ENCODE measurements around the gene ELL. TPM values are rescaled to one million over a fixed set of nuclear protein-coding genes. Genes with fewer than 3 reads are reported as not detected.

The ELL gene
- total RNA-seq, 4 donors from 2014 or later, result 5.9 to 12.8 (median 9.9) TPM

DNA sequence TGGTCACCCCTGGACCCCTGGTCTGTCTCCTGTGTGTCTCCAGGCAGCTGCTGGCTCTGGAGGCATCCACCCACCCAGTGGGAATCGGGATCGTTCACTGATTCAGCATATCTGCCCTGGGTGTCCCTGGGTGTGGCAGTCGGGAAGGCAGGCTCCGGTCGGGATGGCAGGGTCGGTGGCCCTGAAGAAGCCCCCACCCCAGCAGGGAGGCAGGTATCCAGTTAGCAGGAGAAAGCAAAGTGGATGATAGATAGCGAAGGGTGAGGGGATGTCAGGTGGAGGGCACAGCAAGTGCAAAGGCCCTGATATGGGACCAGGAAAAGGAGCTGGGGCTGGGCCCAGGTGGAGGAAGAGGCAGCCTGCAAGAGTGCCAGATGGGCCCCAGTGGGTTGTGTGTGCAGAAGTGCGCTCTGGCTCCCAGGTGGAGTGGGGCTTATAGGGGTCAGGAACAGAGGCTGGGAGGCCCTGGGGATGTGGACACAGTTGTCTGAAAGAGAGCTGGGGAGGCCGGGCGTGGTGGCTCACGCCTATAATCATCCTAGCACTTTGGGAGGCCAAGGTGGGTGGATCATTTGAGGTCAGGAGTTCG, 100.4 kb downstream of the ELL start:
- H3K27me3 ChIP-seq, result peaks cover 0 to 20% (median 0%) of the 10 kb centered on the region in 4 donors
- H3K9me3 ChIP-seq, result no peaks in the 10 kb centered on the region
- no peaks in the 10 kb centered on the region for H3K36me3 ChIP-seq
- H3K4me1 ChIP-seq, result peaks cover 48 to 95% (median 64%) of the 10 kb centered on the region in 3 donors
- intact Hi-C loops (cut with DNase I), result no loop called here
- peak overlapping the region in 1 of 4 donors; percentile 90 for H3K4me3 ChIP-seq
- no peak for TF ChIP-seq POLR2A (IDR thresholded peaks at IDR 0.05)
- 63 to 79% methylated on average over 6 to 9 of the region's 12 CpGs for WGBS, 2 donors
- no peak for DNase-seq
- peak overlapping the region in 2 of 4 donors; percentile 94 for H3K27ac ChIP-seq

GRCh38 chr19:18420930-18421329, 100.9 kb downstream of the ELL start:
- Histone ChIP-seq H3K9me3 (no peaks in the 10 kb centered on the region), H3K27ac (peak overlapping the region in 3 of 4 donors; percentile 90 to 94 (median 94)), H3K4me1 (peaks cover 49 to 95% (median 64%) of the 10 kb centered on the region in 3 donors), H3K27me3 (peaks cover 0 to 24% (median 0%) of the 10 kb centered on the region in 4 donors), H3K4me3 (peak overlapping the region in 3 of 4 donors; percentile 57 to 90 (median 74)), H3K36me3 (no peaks in the 10 kb centered on the region)
- intact Hi-C loops (cut with DNase I), result no loop called here
- DNase-seq, result no peak
- WGBS, 2 donors, result 31 to 35% methylated on average over 2 of the region's 2 CpGs
- TF ChIP-seq, protein P1, sequence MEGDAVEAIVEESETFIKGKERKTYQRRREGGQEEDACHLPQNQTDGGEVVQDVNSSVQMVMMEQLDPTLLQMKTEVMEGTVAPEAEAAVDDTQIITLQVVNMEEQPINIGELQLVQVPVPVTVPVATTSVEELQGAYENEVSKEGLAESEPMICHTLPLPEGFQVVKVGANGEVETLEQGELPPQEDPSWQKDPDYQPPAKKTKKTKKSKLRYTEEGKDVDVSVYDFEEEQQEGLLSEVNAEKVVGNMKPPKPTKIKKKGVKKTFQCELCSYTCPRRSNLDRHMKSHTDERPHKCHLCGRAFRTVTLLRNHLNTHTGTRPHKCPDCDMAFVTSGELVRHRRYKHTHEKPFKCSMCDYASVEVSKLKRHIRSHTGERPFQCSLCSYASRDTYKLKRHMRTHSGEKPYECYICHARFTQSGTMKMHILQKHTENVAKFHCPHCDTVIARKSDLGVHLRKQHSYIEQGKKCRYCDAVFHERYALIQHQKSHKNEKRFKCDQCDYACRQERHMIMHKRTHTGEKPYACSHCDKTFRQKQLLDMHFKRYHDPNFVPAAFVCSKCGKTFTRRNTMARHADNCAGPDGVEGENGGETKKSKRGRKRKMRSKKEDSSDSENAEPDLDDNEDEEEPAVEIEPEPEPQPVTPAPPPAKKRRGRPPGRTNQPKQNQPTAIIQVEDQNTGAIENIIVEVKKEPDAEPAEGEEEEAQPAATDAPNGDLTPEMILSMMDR (IDR thresholded peaks at IDR 0.05), result no peak
- no peak for TF ChIP-seq POLR2A (IDR thresholded peaks at IDR 0.05)

DNA sequence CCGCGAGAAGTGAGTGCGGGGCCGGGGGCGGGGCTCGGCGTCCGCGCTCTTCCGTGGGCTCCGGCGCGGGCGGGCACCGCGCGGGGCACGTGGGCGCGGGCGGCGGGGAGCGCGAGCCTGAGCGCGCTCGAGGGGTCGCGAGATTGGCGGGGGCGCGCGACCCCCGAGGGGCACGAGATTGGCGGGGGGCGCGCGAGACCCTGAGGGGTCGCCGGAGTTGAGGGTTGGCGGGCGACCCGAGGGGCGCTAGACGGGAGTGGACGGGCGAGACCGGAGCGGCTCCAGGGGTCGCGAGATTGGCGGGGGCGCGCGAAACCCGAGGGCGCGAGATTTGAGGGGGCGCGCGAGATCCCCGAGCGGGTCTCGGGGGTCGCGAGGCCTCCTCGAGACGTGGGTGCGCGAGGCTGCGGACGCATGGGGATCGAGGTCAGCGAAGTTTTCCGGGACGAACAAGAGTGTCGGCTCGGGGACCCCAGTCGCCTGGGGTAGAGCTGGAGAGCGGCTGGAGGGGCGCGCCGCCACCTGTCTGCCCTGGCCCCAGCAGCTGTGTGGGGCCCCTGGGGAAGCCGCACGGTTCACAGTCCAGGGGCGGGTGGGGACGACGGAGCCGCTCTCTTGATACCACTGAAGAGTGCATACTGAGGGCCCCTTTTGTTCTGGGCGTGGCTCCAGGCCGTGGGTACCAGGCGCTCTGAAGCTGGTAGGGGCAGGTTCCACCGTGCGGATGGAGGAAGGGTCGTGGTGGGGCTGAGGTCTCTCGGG, 102.0 kb downstream of the ELL start:
- WGBS, 2 donors, result 0% methylated on average over 1 to 4 of the region's 97 CpGs
- intact Hi-C loops (cut with DNase I), result no loop called here
- peak overlapping the region; percentile 55 to 90 (median 66) for H3K4me3 ChIP-seq
- no peaks in the 10 kb centered on the region for H3K36me3 ChIP-seq
- peak overlapping the region; percentile 67 to 94 (median 92) for H3K27ac ChIP-seq
- H3K27me3 ChIP-seq, result peaks cover 0 to 31% (median 0%) of the 10 kb centered on the region in 4 donors
- H3K4me1 ChIP-seq, result peaks cover 54 to 95% (median 66%) of the 10 kb centered on the region in 3 donors
- no peak for DNase-seq
- TF ChIP-seq, protein P1 (IDR thresholded peaks at IDR 0.05), result peak in 1 of 6 experiments; percentile 1
- no peak for TF ChIP-seq POLR2A (IDR thresholded peaks at IDR 0.05)
- H3K9me3 ChIP-seq, result no peaks in the 10 kb centered on the region

- no peaks in the 10 kb centered on the region for H3K36me3 ChIP-seq
- peak within 1 kb of the TSS; percentile 55 to 90 (median 66) for H3K4me3 ChIP-seq
- peak in 1 of 4 donors; percentile 52 for TF ChIP-seq POLR2A (IDR thresholded peaks at IDR 0.05)
- TF ChIP-seq, protein P1 (IDR thresholded peaks at IDR 0.05), result peak in 4 of 6 experiments; percentile 33 to 60 (median 47)
- H3K4me1 ChIP-seq, result peaks cover 60 to 95% (median 71%) of the 10 kb centered on the region in 3 donors
- no peak for DNase-seq
- peaks cover 0 to 31% (median 0%) of the 10 kb centered on the region in 4 donors for H3K27me3 ChIP-seq
- no CpG with 5 or more reads among the region's 80 CpGs for WGBS, 2 donors
- H3K9me3 ChIP-seq, result no peaks in the 10 kb centered on the region
- intact Hi-C loops (cut with DNase I), result no loop called here
- peak within 1 kb of the TSS; percentile 67 to 94 (median 92) for H3K27ac ChIP-seq
Measured at GRCh38 chr19:18419195-18419698, 102.6 kb downstream of the ELL start, which contains the start of gene SSBP4. TSS of gene SSBP4 (plus strand) at chr19:18419398. CDS start at chr19:18419649, 251 bp downstream.

- TF ChIP-seq POLR2A (IDR thresholded peaks at IDR 0.05), result no peak
- TF ChIP-seq, protein P1 (IDR thresholded peaks at IDR 0.05), result no peak
- peak overlapping the region; percentile 55 to 90 (median 66) for H3K4me3 ChIP-seq
- WGBS, 2 donors, result 3 to 20% methylated on average over 8 to 24 of the region's 39 CpGs
Measured at GRCh38 chr19:18418483-18419194, 103.2 kb downstream of the ELL start.

More at GRCh38 chr19:18418483-18419194, 103.2 kb downstream of the ELL start:
- DNase-seq, result no peak
- Histone ChIP-seq H3K4me1 (peaks cover 63 to 93% (median 66%) of the 10 kb centered on the region in 3 donors), H3K36me3 (no peaks in the 10 kb centered on the region), H3K27me3 (peaks cover 0 to 31% (median 0%) of the 10 kb centered on the region in 4 donors), H3K9me3 (no peaks in the 10 kb centered on the region), H3K27ac (peak overlapping the region; percentile 67 to 94 (median 92))
- intact Hi-C loops (cut with DNase I), result no loop called here

Measured in esophagus squamous epithelium (tissue), 5 donors.